Naive B cell (primary cell): ENCODE data around the gene ADAMTS6. TPM values are rescaled to one million over a fixed set of nuclear protein-coding genes. Genes with fewer than 3 reads are reported as not detected.
"Not testable (repeated sequence)": the region's sequence is repeated elsewhere in the genome, so short reads cannot be mapped to it uniquely, and the experiment has no call there.

Experiments used
- ATAC-seq, 2 donors: fragments of 150-1000 bp; cut with Tn5 transposase; 2 replicates each; pipeline ENCODE4 v1.10.0; 2021; ENCODE audit warnings: low read depth in 2 of 2, mild to moderate bottlenecking in 2 of 2, moderate library complexity in 2 of 2
- DNase-seq: peaks from one replicate; pipeline ENCODE4 v3.0.0; 2022
- H3K27ac Mint-ChIP-seq, 6 donors: one replicate each; pipeline ENCODE4 v1.8.0; 2020 to 2022; ENCODE audit warnings: mild to moderate bottlenecking in 6 of 6, mixed read lengths in 6 of 6, moderate library complexity in 5 of 6, inconsistent platforms in 2 of 6
- H3K27me3 Mint-ChIP-seq, 3 donors: one replicate each; pipeline ENCODE4 v1.8.0; 2021 to 2022; ENCODE audit warnings: mixed read lengths in 3 of 3, mild to moderate bottlenecking in 1 of 3
- H3K36me3 Mint-ChIP-seq, 2 donors: one replicate each; pipeline ENCODE4 v1.8.0; 2020 to 2022; ENCODE audit warnings: mixed read lengths in 2 of 2, inconsistent platforms in 1 of 2, mild to moderate bottlenecking in 1 of 2
- H3K4me1 Mint-ChIP-seq, 3 donors: one replicate each; pipeline ENCODE4 v1.8.0; 2020 to 2022; ENCODE audit warnings: mixed read lengths in 3 of 3, inconsistent platforms in 1 of 3, mild to moderate bottlenecking in 1 of 3, moderate library complexity in 1 of 3
- H3K4me3 Mint-ChIP-seq, 8 donors: one replicate each; pipeline ENCODE4 v1.8.0; 2020 to 2022; ENCODE audit warnings: mild to moderate bottlenecking in 8 of 8, mixed read lengths in 8 of 8, moderate library complexity in 8 of 8, inconsistent platforms in 2 of 8
- H3K9me3 Mint-ChIP-seq, 7 donors: one replicate each; pipeline ENCODE4 v1.8.0; 2020 to 2022; ENCODE audit warnings: mixed read lengths in 7 of 7, mild to moderate bottlenecking in 5 of 7, inconsistent platforms in 2 of 7, moderate library complexity in 1 of 7
- polyA plus RNA-seq, 6 donors: library from polyadenylated mRNA; unstranded; fragments of 300-500 nt; fragmentation: Illumina TruSeq; gene quantifications; one replicate each; pipeline ENCODE4 v1.2.3, GENCODE V29; 2021; ENCODE audit warnings: low read depth in 6 of 6

Gene ADAMTS6
- polyA plus RNA-seq = under 1 TPM; 0.19 to 0.80 (median 0.48) TPM

GRCh38 chr5:65481635-65482295 is at the start of gene ADAMTS6:
Gene ADAMTS6, minus strand, starts transcription at chr5:65481920. Its CDS starts 8,247 bp downstream, at chr5:65473673.
- Mint-ChIP-seq H3K27me3 (no peaks in the 10 kb centered on the region), H3K9me3 (no peaks in the 10 kb centered on the region), H3K4me3 (peak within 1 kb of the TSS in 1 of 8 donors; percentile 93), H3K36me3 (no peaks in the 10 kb centered on the region), H3K27ac (peak within 1 kb of the TSS in 5 of 6 donors; percentile 91 to 97 (median 93)), H3K4me1 (peaks cover 8 to 18% (median 17%) of the 10 kb centered on the region in 3 donors)
- ATAC-seq = peak; percentile 84 to 87
- DNase-seq = peak; percentile 73

- Mint-ChIP-seq H3K4me1 (no peaks in the 10 kb centered on the region), H3K9me3 (no peaks in the 10 kb centered on the region), H3K27me3 (no peaks in the 10 kb centered on the region)
These were observed 49.2 kb upstream of the ADAMTS6 start for GRCh38 chr5:65530904-65531303.

GRCh38 chr5:65525726-65526125 is 44.0 kb upstream of the ADAMTS6 start:
- Mint-ChIP-seq H3K4me1 (no peaks in the 10 kb centered on the region), H3K27me3 (no peaks in the 10 kb centered on the region), H3K36me3 (no peaks in the 10 kb centered on the region), H3K27ac (no peak overlapping the region), H3K4me3 (no peak overlapping the region), H3K9me3 (no peaks in the 10 kb centered on the region)
- DNase-seq (no peak), ATAC-seq (no peak)

More at GRCh38 chr5:65530904-65531303, 49.2 kb upstream of the ADAMTS6 start:
- peak overlapping the region in 1 of 6 donors; percentile 87 for H3K27ac Mint-ChIP-seq
- DNase-seq = no peak
- H3K4me3 Mint-ChIP-seq = no peak overlapping the region
- H3K36me3 Mint-ChIP-seq = no peaks in the 10 kb centered on the region
- ATAC-seq = no peak

- Mint-ChIP-seq H3K27ac (no peak overlapping the region), H3K27me3 (no peaks in the 10 kb centered on the region), H3K4me1 (no peaks in the 10 kb centered on the region), H3K4me3 (no peak overlapping the region), H3K9me3 (no peaks in the 10 kb centered on the region), H3K36me3 (no peaks in the 10 kb centered on the region)
- no peak for ATAC-seq
- no peak for DNase-seq
These were observed 30.6 kb upstream of the ADAMTS6 start for GRCh38 chr5:65512170-65512937.

GRCh38 chr5:65508978-65509377 is 27.3 kb upstream of the ADAMTS6 start:
- no peak overlapping the region for H3K27ac Mint-ChIP-seq
- DNase-seq (no peak), ATAC-seq (no peak)
- H3K4me1 Mint-ChIP-seq = no peaks in the 10 kb centered on the region
- no peaks in the 10 kb centered on the region for H3K36me3 Mint-ChIP-seq
- H3K27me3 Mint-ChIP-seq = no peaks in the 10 kb centered on the region
- H3K4me3 Mint-ChIP-seq = no peak overlapping the region
- no peaks in the 10 kb centered on the region for H3K9me3 Mint-ChIP-seq

GRCh38 chr5:65506961-65507360 is 25.2 kb upstream of the ADAMTS6 start:
- H3K4me1 Mint-ChIP-seq = no peaks in the 10 kb centered on the region
- ATAC-seq (no peak), DNase-seq (no peak)
- H3K9me3 Mint-ChIP-seq = no peaks in the 10 kb centered on the region
- no peak overlapping the region for H3K27ac Mint-ChIP-seq
- H3K36me3 Mint-ChIP-seq = no peaks in the 10 kb centered on the region
- no peaks in the 10 kb centered on the region for H3K27me3 Mint-ChIP-seq
- H3K4me3 Mint-ChIP-seq = peak overlapping the region in 1 of 8 donors; percentile 3

GRCh38 chr5:65489119-65489518 is 7.4 kb upstream of the ADAMTS6 start:
- no peak for ATAC-seq
- H3K9me3 Mint-ChIP-seq = no peaks in the 10 kb centered on the region
- H3K4me1 Mint-ChIP-seq = no peaks in the 10 kb centered on the region
- H3K27me3 Mint-ChIP-seq = no peaks in the 10 kb centered on the region
- H3K4me3 Mint-ChIP-seq = peak overlapping the region in 1 of 8 donors; percentile 2
- DNase-seq = no peak
- H3K27ac Mint-ChIP-seq = no peak overlapping the region
- no peaks in the 10 kb centered on the region for H3K36me3 Mint-ChIP-seq

GRCh38 chr5:65488038-65488687 is 6.4 kb upstream of the ADAMTS6 start:
- H3K27me3 Mint-ChIP-seq, ATAC-seq, H3K4me1 Mint-ChIP-seq, DNase-seq, H3K9me3 Mint-ChIP-seq, H3K36me3 Mint-ChIP-seq, H3K27ac Mint-ChIP-seq, H3K4me3 Mint-ChIP-seq: not testable (repeated sequence)

GRCh38 chr5:65486803-65487202 is 5.1 kb upstream of the ADAMTS6 start:
- peak overlapping the region in 1 of 8 donors; percentile 13 for H3K4me3 Mint-ChIP-seq
- H3K36me3 Mint-ChIP-seq, H3K9me3 Mint-ChIP-seq, ATAC-seq, H3K27me3 Mint-ChIP-seq, DNase-seq: not testable (repeated sequence)
- peak overlapping the region in 1 of 6 donors; percentile 6 for H3K27ac Mint-ChIP-seq
- H3K4me1 Mint-ChIP-seq = peaks cover 4 to 13% (median 11%) of the 10 kb centered on the region in 3 donors

GRCh38 chr5:65485405-65485804 is 3.7 kb upstream of the ADAMTS6 start:
- Mint-ChIP-seq H3K4me1 (peaks cover 7 to 18% (median 17%) of the 10 kb centered on the region in 3 donors), H3K27ac (no peak overlapping the region), H3K9me3 (no peaks in the 10 kb centered on the region), H3K27me3 (no peaks in the 10 kb centered on the region), H3K4me3 (no peak overlapping the region), H3K36me3 (no peaks in the 10 kb centered on the region)
- DNase-seq (no peak), ATAC-seq (no peak)

GRCh38 chr5:65483546-65484346 is 2.0 kb upstream of the ADAMTS6 start:
- peaks cover 7 to 18% (median 17%) of the 10 kb centered on the region in 3 donors for H3K4me1 Mint-ChIP-seq
- ATAC-seq (peak; percentile 34 to 44), DNase-seq (peak; percentile 31)
- no peaks in the 10 kb centered on the region for H3K36me3 Mint-ChIP-seq
- no peaks in the 10 kb centered on the region for H3K27me3 Mint-ChIP-seq
- no peaks in the 10 kb centered on the region for H3K9me3 Mint-ChIP-seq
- H3K27ac Mint-ChIP-seq = peak overlapping the region in 2 of 6 donors; percentile 84 to 95
- peak overlapping the region in 2 of 8 donors; percentile 48 to 93 for H3K4me3 Mint-ChIP-seq

- H3K4me3 Mint-ChIP-seq = peak overlapping the region in 1 of 8 donors; percentile 93
- H3K4me1 Mint-ChIP-seq = peaks cover 7 to 18% (median 17%) of the 10 kb centered on the region in 3 donors
- H3K9me3 Mint-ChIP-seq = no peaks in the 10 kb centered on the region
- ATAC-seq (no peak), DNase-seq (peak; percentile 17)
- H3K36me3 Mint-ChIP-seq = no peaks in the 10 kb centered on the region
- H3K27ac Mint-ChIP-seq = peak overlapping the region in 5 of 6 donors; percentile 91 to 97 (median 93)
- H3K27me3 Mint-ChIP-seq = no peaks in the 10 kb centered on the region
These were observed 1.2 kb upstream of the ADAMTS6 start for GRCh38 chr5:65482736-65483545.
